ENCODE results near the gene PRODH2.
"Not testable (repeated sequence)": the region's sequence is repeated elsewhere in the genome, so short reads cannot be mapped to it uniquely, and the experiment has no call there.

Gene PRODH2

DNA sequence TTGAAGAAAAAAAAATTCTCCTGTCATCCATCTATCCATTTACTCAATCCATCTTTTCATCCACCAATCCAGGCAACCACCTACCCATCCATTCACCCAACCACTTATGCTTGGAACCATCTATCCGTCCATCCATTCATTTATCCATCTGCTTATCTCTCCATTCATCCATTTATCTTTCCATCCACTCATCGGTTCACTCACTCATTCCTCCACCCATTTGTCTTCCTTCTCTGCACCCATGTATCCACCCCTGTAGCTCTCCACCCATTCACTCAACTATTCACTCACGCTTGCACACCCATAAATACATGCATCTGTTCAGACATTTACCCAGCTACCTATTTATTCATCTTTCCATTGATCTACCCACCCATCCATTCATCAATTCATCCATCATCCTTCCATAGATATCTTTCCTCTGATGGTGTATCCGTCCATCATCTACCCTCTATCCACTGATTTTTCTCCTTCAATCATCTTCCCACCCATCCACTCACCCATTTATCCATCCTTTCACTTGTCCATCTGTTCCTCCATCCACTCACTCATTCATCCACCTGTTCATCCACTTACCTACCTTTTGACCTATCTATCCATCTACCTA, 30.1 kb upstream of the PRODH2 start:
- no peak for DNase-seq

DNA sequence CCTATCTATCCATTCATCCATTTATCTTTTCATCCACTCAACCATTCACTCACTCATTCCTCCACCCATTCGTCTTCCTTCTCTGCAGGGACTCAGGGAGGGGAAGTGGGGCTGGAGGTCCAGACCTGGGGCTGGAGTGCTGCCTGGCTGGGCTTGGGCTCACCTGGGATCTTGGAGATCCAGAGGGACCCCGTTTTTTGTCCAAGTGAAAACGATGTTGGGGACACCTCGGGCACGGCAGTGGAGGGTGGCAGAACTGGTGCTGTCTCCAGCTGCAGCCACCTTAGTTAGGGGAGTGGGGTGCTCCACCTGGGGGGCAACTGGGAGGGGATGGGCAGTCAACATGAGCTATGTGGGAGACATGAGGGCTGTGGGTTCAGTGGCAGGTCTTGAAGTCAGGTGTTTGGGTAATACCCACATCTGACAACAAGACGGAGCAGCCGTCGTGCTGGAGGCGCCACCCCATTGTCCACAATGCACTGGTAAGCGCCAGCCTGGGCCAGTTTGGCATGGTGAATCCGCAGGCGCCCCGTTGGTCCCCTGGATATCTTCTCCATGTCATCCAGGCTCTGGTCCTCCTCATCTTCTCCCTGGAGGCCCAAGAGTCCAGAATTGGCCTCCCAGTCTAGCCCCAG, 29.4 kb upstream of the PRODH2 start:
- DNase-seq: no peak

GRCh38 chr19:35836096-35836495, 23.5 kb upstream of the PRODH2 start:
- DNase-seq: not testable (repeated sequence)

GRCh38 chr19:35833972-35834371, 21.3 kb upstream of the PRODH2 start:
- no peak for DNase-seq

- DNase-seq: no peak
Measured at GRCh38 chr19:35832054-35832453, 19.4 kb upstream of the PRODH2 start.

DNA sequence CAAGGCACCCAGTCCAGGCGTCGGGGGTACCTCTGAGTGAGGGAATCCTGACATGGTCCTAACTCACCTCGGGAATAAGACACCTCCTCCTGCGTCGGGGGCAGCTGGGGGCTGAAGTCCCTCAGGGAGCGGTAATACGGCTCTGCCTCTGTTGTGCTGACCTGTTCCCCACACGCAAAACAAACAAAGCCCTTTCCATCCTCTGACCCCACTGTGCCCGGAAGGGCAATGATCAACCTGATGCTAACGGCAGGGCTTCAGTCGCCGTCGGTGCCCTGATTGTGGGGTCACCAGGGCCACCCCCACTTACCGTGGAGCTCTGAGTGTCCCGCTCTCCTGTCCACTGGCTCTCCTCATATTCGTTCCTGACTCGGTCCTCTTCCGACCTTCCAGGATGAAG, 18.3 kb upstream of the PRODH2 start:
- DNase-seq: no peak

DNA sequence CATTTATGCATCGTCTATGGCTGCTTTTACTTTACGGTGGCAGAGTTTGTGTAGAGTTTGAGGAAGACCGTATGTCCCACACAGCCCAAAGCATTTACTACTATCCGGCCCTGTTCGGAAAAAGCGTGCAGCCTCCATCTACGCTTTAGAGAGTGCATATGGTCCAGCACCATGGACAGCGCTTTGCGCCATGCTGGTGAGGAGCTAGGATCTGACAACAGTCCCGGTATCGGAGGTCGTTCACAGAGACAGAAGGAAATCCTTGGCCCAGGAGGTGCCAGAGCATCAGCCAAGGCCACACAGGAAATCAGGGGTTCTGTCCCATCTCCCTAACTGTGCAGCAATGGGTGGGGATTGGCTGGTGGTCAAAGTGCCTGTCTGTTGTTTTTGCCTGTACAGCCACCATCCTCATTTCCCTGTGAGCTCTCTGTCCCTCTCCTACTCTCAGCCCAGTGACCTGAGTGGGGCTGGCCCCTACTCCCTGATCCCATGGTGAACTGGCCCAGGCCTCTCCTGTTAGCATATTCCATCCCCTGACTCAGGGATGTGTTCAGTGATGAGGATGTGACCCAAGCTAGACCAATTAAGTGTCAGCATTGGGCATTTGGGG, 16.2 kb upstream of the PRODH2 start:
- no peak for DNase-seq

GRCh38 chr19:35824150-35824549, 11.5 kb upstream of the PRODH2 start:
- no peak for DNase-seq

DNA sequence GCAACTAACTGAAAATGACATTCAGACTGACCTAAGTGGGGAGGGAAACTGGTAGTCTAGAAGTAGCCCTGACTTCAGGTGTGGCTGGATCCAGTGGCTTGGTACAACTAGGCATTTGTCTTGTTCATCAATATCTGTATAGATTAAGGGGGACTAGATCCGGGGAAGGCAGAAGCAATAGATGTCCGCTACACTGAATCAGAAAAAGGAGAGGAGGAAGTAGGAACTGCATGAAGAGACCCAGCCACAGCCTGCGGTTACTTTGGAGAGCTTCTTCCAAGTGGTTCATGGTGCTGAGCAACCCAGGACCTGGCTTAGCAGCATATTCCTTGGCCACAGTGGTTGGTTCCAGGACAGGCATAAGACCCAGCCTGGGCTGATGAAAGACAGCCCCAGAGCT, 9.9 kb upstream of the PRODH2 start:
- DNase-seq: no peak

GRCh38 chr19:35818445-35818844, 5.8 kb upstream of the PRODH2 start:
- DNase-seq: no peak

DNA sequence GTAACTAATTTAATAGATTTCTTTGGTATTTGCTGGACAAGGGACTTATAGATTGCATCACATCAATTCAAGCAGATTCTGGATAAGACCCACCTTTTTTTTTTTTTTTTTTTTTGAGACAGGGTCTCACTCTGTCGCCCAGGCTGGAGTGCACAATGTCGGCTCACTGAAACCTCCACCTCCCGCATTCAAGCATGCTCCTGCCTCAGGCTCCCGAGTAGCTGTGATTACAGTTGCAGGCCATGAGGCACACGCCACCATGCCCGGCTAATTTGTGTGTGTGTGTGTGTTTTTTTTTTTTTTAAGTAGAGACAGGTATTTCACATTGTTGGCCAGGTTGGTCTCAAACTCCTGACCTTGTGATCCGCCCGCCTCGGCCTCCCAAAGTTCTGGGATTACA, 4.2 kb upstream of the PRODH2 start:
- no peak for DNase-seq

DNA sequence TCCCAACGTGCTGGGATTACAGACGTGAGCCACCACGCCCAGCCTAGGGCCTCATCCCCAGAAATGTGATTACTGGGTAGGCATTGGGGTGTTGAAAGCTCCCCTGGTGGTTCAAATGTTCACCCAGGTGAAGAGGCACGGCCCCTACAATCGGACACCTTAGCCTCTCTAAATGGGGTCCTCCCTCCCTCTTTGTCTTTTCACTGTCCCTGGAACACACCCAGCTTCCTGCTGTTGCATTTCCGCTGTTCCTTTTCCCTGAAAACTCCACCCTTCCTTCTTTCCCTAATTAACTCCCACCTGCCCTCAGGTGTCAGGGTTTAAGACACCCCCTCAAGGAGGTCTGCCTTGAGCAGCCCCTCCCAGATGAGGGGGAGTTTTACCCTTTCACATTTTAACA, 3.6 kb upstream of the PRODH2 start:
- no peak for DNase-seq

DNA sequence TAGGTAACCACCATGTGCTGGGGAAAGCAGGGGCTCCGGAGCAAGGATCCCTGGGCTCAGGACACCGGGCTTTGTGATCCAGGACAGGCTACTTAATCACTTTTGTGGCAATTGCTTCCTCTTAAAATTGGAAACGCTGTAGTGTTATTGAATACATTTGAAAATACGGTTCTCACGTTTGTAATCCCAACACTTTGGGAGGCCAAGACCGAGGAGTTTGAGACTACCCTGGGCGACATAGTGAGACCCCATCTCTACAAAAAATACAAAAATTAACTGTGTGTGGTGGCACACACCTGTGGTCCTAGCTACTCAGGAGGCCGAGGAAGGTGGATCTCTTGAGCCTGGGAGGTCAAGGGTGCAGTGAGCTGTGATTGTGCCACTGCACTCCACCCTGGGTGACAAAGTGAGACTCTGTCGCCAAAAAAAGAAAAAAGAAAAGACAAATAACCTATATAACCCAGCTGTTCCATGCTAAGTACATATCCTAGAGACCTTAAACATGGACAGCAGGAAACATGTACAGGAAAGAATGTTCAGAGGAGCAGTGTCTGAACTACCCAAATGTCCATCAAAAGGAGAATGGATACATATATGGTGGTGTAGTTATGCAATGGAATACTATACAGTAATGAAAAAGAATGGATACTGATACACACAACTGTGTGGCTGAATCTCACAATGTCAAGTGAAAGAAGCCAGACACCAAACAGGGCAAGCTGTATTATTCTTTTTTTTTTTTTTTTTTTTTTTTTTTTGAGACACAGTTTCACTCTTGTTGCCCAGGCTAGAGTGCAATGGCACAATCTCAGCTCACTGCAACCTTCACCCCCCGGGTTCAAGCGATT, 622 bp upstream of the PRODH2 start:
- no peak for DNase-seq

DNA sequence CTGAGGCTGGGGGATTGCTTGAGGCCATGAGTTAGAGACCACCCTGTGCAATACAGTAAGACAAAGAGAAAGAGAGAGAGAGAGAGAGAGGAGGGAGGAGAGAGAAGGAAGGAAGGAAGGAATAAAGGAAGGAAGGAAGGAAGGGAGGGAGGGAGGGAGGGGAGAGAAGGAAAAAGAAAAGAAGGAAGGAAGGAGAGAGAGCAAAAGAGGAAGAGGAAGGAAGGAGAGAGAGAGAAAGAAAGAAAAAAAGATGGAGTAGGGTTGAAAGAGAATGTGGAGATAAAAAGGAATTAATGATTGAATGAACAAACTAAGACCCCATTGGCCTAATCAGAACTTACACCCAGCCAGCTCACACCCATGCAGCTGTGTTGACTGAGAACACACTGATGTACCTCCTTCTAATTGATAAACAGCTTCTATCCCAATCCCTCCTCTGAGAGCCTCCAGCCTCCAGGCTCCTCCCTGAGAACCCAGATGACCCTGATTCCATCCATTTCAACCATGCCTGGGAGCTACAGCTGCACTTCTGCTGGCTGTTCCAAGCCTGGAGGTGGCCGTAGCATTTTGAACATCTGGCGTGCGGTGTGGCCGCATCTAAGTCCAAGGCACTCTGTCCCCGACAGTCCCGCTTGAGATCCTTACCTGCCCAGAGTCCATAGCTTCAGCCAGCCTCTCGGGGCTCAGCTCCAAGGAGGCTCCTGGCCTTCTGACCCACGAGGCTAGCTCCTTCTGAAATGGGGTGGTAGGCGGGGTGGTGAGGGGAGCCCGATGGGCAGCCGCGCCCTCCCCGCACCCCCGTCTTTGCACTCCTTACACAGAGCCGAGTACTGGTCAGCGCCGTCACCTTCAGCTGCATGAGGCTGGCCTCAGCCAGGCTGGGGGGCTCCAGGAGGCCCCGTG, 1.1 kb downstream of the PRODH2 start:
- DNase-seq: no peak

DNA sequence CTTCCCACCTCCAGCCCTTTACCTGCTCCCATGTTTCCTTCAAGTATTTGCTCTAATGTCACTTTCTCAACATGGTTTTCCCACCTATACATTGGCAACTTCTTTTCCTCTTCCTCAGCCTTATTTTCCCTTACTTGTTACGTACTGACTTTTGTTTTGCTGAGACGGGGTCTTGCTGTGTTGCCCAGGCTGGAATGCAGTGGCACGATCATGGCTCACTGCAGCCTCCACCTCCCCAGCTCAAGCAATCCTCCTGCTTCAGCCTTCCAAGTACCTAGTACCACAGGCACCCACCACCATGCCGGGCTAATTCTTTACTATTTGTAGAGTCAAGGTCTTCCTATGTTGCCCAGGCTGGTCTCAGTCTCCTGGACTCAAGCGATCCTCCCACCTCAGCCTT, 5.0 kb downstream of the PRODH2 start:
- no peak for DNase-seq

- no peak for DNase-seq
Measured at GRCh38 chr19:35806597-35806996, 6.0 kb downstream of the PRODH2 start.

GRCh38 chr19:35805526-35806102, 7.0 kb downstream of the PRODH2 start:
- DNase-seq: peak; percentile 56

DNA sequence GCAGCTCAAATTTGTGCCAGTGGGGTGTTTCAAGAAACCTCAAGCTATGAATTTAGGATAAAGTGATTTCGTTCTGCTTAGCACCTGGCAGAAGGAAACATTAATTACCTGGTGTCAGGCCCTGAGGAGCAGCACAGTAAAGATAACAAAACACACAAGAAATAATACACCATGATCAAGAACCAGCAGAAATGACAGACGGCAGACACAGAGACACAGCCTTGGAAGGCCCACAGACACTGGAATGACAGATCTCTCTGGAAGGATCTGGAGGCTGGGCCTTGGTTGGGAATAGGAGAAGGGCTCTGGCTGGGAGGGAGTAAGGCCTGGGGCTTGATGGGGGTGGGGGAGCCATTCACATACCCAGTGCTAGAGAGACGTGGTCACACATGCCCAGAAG, 10.8 kb downstream of the PRODH2 start:
- no peak for DNase-seq

- no peak for DNase-seq
Measured at GRCh38 chr19:35797663-35798062, 15.0 kb downstream of the PRODH2 start.

GRCh38 chr19:35796645-35797542, 15.8 kb downstream of the PRODH2 start:
- no peak for DNase-seq

DNA sequence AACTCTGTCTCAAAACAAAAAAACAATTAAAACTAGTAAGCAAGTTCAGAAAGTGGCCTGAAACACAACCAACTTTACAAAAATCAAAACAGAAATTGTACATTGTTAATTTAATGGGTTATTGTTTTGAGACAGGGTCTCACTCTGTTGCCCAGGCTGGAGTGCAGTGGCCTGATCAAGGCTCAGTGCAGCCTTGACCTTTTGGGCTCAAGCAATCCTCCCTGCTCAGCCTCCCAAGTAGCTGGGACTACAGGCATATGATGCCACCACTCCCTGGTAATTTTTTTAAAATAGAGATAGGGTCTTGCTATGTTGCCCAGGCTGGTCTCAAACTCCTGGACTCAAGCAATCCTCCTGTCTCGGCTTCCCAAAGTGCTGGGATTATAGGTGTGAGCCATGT, 17.1 kb downstream of the PRODH2 start:
- not testable (repeated sequence) for DNase-seq

All from DMS 273 treated with DMSO at 0.1 percent for 48 hours (cell line).